HG02571 (cell line): ENCODE data around the gene GULP1.
"Not testable (repeated sequence)": the region's sequence is repeated elsewhere in the genome, so short reads cannot be mapped to it uniquely, and the experiment has no call there.

Experiments
- ATAC-seq: cut with Tn5 transposase; IDR thresholded peaks from one replicate; pipeline ENCODE4 v1.9.1; 2021; ENCODE audit warnings: mild to moderate bottlenecking, moderate library complexity; ENCODE audit not compliant: unreplicated experiment

GULP1 gene

GRCh38 chr2:188466078-188466477, 174.4 kb downstream of the GULP1 start:
- ATAC-seq: not testable (repeated sequence)

- ATAC-seq: no peak
Observed at GRCh38 chr2:188466761-188467160, 175.1 kb downstream of the GULP1 start.

- no peak for ATAC-seq
Observed at GRCh38 chr2:188471166-188471565, 179.5 kb downstream of the GULP1 start.

- no peak for ATAC-seq
Observed at GRCh38 chr2:188473306-188473705, 181.6 kb downstream of the GULP1 start.

GRCh38 chr2:188474316-188474715, 182.6 kb downstream of the GULP1 start:
- ATAC-seq: no peak

GRCh38 chr2:188475945-188476344, 184.3 kb downstream of the GULP1 start:
- no peak for ATAC-seq

- no peak for ATAC-seq
Observed at GRCh38 chr2:188477564-188478103, 186.0 kb downstream of the GULP1 start.

GRCh38 chr2:188478724-188479123, 187.1 kb downstream of the GULP1 start:
- ATAC-seq: peak; percentile 97

- no peak for ATAC-seq
Observed at GRCh38 chr2:188481474-188481873, 189.8 kb downstream of the GULP1 start.

- no peak for ATAC-seq
Observed at GRCh38 chr2:188485496-188485895, 193.8 kb downstream of the GULP1 start.

- ATAC-seq: no peak
Observed at GRCh38 chr2:188492751-188493150, 201.1 kb downstream of the GULP1 start.

GRCh38 chr2:188494906-188495305, 203.2 kb downstream of the GULP1 start:
- no peak for ATAC-seq

GRCh38 chr2:188495969-188496431, 204.3 kb downstream of the GULP1 start:
- ATAC-seq: no peak

GRCh38 chr2:188497726-188498125, 206.1 kb downstream of the GULP1 start:
- no peak for ATAC-seq

- no peak for ATAC-seq
Observed at GRCh38 chr2:188503975-188504374, 212.3 kb downstream of the GULP1 start.

- no peak for ATAC-seq
Observed at GRCh38 chr2:188506843-188507242, 215.2 kb downstream of the GULP1 start.

- ATAC-seq: no peak
Observed at GRCh38 chr2:188511346-188511745, 219.7 kb downstream of the GULP1 start.

GRCh38 chr2:188512456-188512855, 220.8 kb downstream of the GULP1 start:
- ATAC-seq: peak; percentile 55

- no peak for ATAC-seq
Observed at GRCh38 chr2:188515918-188516317, 224.2 kb downstream of the GULP1 start.

- no peak for ATAC-seq
Observed at GRCh38 chr2:188517549-188518215, 226.0 kb downstream of the GULP1 start.

GRCh38 chr2:188518381-188518780, 226.7 kb downstream of the GULP1 start:
- ATAC-seq: no peak

GRCh38 chr2:188519136-188519535, 227.5 kb downstream of the GULP1 start:
- ATAC-seq: no peak

GRCh38 chr2:188522517-188522916, 230.8 kb downstream of the GULP1 start:
- ATAC-seq: no peak
